DND-41 (cell line): ENCODE data around the gene VWA5B1.

ENCODE experiments used
- EZH2 ChIP-seq: IDR thresholded peaks from 3 replicates; pipeline ENCODE4 v1.6.1; 2012; ENCODE audit warnings: borderline replicate concordance, low read depth, mild to moderate bottlenecking, moderate library complexity, low read length, inconsistent platforms; ENCODE audit not compliant: severe bottlenecking
- TF ChIP-seq, protein P1 (sequence below): IDR thresholded peaks from 2 replicates; pipeline ENCODE4 v1.5.1; 2012; ENCODE audit warnings: borderline replicate concordance, low read length, moderate library complexity, mild to moderate bottlenecking; ENCODE audit not compliant: poor library complexity, severe bottlenecking; ENCODE audit errors: extremely low read depth

DNA sequence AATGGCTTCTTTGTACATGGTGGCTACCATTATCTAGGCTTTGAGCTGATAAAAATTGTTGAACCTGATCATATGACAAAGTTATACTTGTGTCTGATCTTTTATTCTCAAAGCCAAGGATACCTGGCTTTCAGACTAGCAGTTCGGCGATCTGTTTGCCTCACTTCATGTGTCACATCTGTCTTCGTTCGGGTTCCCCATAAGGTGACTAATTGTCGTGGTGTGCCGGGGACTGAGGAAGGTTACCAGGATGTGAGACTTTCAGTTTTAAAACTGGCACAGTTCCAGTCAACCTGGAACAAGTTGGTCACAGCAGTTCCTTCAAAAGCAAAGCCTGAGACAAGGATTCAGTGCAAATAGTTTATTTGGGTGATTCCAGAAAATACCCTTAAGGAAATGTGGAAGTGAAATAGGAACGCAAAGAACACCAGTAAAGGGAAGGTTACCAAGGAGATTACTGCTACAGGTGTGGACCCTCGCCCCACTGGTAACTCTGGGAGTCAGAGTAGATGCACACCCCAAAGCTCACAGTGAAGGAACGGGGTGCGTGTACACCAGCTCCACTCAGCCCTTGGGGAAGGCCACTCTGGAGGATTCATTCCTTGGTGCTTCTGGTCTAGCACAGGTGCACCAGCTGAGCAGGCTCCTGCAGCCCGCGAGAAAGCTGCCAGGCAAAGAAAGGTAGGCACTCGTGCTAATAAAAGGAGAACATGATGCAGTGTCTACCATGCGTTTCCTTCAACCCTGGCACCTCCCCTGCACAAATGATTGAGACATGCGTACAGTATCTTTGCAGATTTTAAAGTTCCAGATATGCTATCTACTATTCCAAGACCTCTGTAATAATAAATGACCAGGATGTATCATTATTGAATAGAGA, 69.0 kb downstream of the VWA5B1 start:
- TF ChIP-seq, protein P1, sequence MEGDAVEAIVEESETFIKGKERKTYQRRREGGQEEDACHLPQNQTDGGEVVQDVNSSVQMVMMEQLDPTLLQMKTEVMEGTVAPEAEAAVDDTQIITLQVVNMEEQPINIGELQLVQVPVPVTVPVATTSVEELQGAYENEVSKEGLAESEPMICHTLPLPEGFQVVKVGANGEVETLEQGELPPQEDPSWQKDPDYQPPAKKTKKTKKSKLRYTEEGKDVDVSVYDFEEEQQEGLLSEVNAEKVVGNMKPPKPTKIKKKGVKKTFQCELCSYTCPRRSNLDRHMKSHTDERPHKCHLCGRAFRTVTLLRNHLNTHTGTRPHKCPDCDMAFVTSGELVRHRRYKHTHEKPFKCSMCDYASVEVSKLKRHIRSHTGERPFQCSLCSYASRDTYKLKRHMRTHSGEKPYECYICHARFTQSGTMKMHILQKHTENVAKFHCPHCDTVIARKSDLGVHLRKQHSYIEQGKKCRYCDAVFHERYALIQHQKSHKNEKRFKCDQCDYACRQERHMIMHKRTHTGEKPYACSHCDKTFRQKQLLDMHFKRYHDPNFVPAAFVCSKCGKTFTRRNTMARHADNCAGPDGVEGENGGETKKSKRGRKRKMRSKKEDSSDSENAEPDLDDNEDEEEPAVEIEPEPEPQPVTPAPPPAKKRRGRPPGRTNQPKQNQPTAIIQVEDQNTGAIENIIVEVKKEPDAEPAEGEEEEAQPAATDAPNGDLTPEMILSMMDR, result no peak
- no peak for TF ChIP-seq EZH2
